NCI-H345 treated with DMSO at 0.1 percent for 48 hours (cell line): ENCODE data around the gene ZNF578.
"Not testable (repeated sequence)": the region's sequence is repeated elsewhere in the genome, so short reads cannot be mapped to it uniquely, and the experiment has no call there.

Source experiments
- DNase-seq: peaks from one replicate; lab custom pipeline; 2025; ENCODE audit not compliant: unreplicated experiment; lab: John Stamatoyannopoulos, UW

Gene ZNF578

DNA sequence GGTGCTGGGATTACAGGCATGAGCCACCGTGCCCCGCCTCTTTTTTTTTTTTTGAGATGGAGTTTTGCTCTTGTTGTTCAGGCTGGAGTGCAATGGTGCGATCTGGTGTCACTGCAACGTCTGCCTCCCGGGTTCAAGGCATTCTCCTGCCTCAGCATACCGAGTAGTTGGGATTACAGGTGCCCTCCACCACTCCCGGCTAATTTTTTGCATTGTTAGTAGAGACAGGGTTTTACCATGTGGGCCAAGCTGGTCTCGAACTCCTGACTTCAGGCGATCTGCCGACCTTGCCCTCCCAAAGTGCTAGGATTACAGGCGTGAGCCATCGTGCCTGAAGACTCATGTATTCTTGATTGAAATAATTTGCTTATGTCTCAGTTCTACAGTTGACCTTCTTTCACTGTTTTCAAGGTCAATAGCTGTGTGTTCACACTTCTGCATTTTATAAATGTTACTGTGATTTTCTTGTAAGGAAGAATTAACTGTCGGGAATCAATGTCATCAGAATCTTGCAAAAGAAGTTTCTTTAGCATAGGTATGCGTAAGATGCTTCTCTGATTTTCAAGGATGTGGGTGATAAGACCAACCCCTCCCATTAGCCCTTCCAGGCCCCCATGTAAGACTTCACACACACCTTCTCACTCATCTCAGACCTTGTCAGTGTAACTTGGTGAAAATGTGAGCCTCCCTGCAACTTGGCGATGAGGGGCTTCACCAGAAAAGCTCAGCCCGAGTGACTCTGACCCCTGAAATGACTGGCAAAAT is 104.1 kb downstream of the ZNF578 start:
- DNase-seq, result no peak

DNA sequence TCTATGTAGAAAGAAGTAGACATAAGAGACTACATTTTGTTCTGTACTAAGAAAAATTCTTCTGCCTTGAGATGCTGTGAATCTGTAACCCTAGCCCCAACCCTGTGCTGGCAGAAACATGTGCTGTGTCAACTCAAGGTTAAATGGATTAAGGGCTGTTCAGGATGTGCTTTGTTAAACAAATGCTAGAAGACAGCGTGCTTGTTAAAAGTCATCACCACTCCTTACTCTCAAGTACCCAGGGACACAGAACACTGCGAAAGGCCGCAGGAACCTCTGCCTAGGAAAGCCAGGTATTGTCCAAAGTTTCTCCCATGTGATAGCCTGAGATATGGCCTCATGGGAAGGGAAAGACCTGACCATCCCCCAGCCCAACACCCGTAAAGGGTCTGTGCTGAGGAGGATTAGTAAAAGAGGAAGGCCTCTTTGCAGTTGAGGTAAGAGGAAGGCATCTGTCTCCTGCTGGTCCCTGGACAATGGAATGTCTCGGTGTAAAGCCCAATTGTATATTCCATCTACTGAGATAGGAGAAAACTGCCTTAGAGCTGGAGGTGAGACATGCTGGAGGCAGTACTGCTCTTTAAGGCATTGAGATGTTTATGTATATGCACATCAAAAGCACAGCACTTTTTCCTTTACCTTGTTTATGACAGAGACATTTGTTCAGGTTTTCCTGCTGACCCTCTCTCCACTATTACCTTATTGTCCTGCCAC is 105.5 kb downstream of the ZNF578 start:
- DNase-seq, result not testable (repeated sequence)

DNA sequence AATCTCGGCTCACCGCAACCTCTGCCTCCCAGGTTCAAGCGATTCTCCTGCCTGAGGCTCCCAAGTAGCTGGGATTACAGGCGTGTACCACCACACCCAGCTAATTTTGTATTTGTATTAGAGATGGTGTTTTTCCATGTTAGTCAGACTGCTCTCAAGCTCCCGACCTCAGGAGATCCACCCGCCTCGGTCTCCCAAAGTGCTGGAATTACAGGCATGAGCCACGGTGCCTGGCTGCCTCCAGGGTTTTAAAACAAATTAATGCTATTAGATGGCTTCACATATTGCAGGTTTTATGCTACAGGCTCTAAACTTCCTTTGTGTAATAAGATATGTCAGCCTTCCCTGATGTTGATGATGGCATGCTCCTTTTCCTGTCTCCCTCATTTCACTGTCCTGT is 108.3 kb downstream of the ZNF578 start:
- not testable (repeated sequence) for DNase-seq
